DOHH2 (cell line): ENCODE measurements around the gene CRELD2.

ENCODE experiments used
- CTCF ChIP-seq: fragments of 200-600 bp; sonication (generic); IDR thresholded peaks from one replicate; pipeline ENCODE4 v1.5.1; 2014; ENCODE audit warnings: antibody characterized with exemption, mild to moderate bottlenecking, low read depth, low read length; ENCODE audit not compliant: poor library complexity, severe bottlenecking
- EZH2phosphoT487 ChIP-seq: fragments of 200-600 bp; sonication (generic); IDR thresholded peaks from 2 replicates; pipeline ENCODE4 v1.6.1; 2017; ENCODE audit warnings: borderline replicate concordance, mild to moderate bottlenecking, antibody characterized with exemption, low read length, moderate library complexity, mixed read lengths

- no peak for TF ChIP-seq CTCF
- no peak for TF ChIP-seq EZH2phosphoT487
Measured at GRCh38 chr22:49958366-49958921, 40.0 kb downstream of the CRELD2 start.
